Stimulated activated CD8-positive, alpha-beta memory T cell treated with anti-CD3 and anti-CD28 coated beads, Interleukin-2, amount 100 ng/mL, for 48 hours (primary cell): ENCODE results near the gene FITM2.

Experiments
- DNase-seq, 2 donors: peaks; one replicate each; pipeline ENCODE4 v3.0.0-alpha.2; 2020; ENCODE audit warnings: low read depth in 2 of 2

The FITM2 gene

DNA sequence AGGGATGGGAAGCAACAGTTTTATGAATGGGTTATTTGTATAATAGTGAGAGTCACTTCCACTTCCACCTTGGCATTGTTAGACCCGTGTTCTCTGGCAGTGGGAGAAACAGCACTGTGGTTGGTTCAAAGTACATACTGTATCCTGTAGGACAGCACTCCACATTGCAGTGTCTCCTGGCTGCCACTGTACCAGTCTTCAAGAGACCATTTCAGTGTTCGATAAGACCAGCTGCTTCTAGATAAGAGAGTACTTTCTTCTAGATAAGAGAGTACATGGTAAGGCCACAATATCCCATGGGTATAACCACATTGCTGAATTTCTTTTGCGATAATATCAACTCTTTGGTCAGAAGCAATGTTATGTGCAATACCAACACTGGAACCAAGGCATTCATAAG is 28.8 kb downstream of the FITM2 start:
- no peak for DNase-seq

DNA sequence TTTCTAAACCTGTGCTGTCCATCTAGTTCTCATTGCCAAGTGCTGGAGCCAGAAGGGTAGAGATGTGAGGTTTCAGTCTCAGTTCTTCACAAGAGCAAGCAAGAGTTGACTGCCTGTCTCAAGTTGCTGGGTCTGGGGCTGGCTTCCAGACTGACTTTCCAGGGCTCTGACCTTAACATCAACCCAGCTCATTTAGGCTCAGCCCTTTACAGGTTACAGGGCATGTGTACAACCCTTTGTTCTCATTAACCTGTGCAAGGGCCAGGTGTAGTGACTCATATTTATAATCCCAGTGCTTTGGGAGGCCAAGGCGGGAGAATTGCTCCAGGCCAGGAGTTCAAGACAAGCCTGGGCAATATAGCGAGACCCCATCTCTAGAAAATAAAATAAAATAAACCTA is 30.6 kb downstream of the FITM2 start:
- DNase-seq, result no peak

DNA sequence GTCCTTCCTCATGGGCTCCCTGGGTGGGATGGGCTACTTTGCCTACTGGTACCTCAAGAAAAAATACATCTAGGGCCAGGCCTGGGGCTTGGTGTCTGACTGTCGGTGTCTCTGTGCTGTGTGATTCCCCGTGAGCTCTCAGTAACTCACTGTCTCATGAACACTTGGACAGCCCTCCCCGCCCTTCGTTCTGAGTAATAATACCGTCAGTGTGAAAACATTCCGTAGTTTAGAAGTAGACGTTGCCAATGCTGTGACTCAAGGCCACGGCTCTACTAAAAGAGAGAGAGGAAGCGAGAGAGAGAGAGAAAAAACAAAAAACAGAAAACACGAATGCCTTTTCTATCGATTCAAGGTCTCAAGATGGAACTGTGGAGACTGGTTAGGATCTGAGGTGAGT is 31.8 kb downstream of the FITM2 start:
- DNase-seq, result no peak

DNA sequence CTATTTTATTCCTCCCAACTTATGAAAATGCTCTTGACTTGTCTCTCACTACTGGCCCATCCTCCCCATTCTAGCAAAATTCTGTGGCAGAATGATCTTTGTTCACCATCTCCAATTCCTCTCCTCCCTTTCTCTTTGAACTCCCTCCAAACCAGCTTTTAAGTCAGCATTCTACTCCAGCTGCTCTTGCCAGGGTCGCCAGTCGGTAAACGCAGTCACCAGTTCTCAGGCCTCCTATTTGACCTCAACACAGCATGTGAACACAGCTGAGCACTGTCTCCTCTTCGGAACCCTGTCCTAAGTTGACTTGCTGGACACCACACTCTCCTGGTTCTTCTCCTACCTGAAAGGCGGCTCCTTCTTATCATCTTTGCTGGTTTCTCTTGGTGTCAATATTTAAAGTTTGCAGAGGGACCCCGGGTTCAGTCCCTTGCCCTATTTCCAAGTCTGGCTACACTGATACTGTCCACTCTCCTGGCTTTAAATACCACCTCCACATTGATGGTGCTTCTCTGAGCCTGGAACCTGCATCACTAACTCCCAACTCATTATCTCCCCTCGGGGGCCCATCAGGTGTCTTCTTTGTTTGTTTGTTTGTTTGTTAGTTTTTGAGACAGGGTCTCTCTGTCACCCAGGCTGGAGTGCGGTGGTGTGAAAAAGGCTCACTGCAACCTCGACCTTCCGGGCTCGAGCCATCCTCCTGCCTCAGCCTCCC is 36.5 kb downstream of the FITM2 start:
- no peak for DNase-seq

DNA sequence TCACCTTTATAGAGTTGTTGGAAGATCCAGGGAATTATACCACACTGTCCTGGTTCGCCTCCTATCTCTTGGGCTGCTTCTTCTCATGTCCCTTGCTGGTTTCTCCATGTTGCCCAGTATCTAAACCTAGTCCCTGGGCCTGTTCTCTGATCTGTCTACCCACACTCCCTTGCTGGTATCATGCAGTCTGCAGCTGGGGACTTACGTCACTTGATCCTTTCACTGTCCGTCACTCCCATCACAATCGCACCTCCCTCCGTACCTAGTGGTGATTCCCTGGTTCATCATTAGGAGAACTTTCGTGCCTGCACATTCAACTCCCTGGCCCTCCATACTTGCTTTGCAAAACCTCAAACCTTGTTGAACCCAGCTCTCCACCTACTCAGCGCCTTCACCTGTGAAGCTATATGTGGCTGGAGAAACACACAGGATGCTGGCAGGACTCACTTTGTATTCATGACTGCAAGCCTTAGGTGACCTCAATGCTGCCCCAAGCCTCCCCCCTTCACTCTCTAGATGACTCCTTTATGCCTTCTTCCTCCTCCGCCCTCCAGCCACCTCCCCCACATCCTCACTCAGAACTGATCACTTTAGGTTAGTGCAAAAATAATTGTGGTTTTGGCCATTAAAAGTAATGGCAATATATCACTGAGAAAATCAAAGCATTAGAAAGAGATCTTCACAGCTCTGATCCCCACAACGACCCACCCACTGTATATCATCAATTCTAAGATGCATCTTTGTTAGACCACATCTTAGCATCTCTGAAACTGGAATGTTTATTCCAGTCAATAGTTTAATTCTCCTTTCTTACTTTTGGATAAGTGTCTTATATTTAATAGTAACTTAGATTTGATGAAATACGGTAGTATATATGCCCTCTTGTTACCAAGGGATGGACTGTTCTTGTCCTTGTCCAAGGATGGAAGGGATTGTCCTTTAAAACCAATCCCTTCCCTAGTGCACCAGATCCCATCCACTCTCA is 37.5 kb downstream of the FITM2 start:
- DNase-seq, result no peak

DNA sequence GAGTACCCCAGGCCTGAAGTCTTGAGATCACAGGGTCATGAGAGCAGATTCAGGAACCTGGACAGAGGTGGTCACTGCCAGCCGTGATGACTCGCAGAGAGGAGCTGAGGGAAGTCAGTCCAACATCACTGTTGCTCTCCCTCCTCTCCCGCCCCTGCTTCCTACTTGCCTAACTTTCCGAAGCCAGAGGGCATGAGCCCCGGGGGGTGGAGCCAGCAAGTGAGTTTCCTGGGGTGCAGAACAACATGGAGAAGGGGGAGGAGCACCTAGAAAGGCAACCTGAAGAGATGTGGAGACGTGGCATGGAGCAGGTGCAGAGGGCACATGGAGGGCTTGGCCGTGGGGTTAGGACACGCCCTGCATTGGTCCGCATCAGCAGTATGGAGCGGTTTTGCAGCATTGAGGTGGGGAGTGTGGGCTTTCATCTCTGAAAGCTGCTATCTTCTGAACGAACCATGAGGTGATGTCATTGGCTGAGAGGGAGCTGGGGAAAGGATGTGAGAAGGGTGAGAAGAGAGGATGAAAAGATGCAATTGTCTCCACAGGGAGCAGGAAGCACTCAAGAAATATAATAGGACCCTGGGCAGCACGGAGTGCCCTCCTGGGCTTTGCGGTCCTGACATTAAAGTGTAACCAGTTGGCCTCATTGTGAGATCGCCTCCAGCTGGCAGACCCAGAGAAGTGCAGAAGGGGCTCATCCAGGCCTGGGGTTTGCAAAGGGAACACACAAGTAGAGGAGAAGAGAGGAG is 38.9 kb downstream of the FITM2 start:
- no peak for DNase-seq

DNA sequence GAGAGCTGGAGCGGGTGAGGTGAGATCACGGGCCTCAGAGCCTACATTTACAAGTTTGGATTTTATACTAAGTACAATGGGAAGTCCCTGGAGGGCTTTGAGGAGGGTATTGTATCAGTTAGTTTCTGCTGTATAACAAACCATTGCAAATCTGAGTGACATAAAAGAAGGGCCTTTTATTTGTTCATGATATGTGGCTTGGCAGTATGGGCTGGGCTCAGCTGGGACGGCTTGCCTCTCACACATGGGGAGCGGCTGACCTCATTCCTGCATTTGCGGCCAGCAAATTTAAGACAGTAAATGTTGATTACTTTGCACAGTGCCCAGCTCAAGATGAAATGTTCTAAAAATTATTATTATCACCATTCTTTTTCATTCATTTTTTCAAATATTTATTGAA is 42.2 kb downstream of the FITM2 start:
- no peak for DNase-seq

DNA sequence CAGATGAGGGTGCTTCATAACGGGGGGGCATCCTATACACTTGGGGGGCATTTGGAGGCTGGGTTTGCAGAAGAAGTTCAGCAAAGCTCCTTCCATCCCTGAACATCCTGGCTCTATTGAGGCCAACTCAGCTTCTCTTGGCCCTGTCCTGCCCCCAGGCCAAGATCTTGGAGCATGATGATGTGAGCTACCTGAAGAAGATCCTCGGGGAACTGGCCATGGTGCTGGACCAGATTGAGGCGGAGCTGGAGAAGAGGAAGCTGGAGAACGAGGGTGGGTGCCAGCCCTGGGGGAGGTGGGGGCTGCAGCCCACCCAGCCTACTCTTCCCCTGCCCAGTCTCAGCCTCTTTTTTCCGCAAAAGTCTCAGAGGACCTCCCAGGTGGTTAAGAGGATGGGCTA is 46.7 kb downstream of the FITM2 start:
- DNase-seq, result no peak

DNA sequence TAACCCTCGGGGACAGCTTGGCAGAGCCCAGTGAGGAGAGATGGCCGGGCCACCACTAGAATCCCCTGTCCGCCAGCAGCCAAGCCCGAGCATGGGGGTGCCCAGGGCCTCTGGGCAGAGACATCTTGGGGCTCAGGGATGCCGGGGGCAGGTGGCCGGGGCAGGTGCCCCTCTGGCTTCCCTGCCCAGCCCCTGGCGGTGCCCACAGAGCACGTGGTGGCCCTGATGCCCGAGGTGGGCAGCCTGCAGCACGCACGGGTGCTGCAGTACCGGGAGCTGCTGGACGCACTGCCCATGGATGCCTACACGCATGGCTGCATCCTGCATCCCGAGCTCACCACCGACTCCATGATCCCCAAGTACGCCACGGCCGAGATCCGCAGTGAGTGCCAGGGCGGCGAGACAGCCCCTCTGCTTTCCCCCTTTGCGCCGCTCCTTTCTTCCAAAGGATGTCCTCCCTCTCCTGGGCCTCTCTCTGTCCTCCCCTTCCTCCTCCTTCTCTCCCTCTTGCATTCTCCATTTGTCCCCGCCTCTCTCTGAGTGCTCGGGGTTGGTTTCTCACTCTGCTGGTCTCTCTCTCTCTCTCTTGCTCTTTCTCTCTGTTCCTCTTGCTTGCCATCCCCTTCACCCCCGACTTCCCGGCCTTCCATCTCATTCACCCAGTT is 52.6 kb downstream of the FITM2 start:
- no peak for DNase-seq

DNA sequence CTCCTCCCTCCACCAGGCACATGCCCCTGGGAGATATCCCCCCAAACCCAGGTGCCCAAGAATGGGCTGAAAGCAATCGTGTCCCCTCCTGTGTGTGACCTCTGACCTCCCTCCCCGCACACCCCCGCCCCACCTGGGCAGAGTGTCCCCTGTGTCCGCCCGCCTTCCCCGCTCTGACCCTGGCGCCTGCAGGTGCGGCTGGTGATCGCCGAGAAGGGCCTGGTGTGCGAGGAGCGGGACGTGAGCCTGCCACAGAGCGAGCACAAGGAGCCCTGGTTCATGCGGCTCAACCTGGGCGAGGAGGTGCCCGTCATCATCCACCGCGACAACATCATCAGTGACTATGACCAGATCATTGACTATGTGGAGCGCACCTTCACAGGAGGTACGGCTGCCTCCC is 54.0 kb downstream of the FITM2 start:
- DNase-seq, result no peak

DNA sequence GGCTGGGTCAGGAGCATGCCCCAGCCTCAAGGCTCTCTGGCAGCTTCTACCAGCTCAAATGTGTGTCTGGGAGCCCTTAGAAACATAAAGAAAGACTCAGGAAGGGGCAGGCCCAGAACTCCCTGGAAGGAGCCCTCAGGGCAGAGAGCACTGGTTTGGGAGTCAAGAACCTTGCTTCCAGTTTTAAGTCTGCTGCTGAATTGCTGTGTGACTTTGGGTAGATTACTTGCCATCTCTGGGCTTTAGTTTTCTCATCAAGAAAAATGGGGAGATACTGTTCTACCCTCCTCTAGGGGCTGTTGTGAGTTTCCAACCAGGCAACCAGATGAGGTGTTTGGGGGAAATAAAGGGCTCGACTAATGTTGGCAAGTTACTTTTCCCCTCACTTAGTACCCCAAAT is 55.1 kb downstream of the FITM2 start:
- DNase-seq, result no peak

DNA sequence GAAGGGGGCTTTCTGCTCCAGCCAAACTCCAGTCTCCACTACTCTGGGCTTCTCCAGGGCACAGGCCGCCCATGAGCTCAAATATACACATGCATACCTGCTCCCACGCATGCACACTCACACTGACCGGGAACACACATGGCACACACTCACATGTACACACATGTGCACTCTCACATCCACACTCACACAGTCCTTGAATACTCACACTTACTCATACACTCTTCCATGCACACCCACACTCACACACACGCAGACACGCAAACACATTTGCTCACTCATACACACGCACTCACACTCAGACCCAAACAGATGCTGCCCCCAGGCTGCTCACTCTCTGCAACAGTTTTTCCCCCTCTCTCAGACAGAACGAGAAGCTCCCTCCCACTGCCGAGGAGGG is 56.9 kb downstream of the FITM2 start:
- DNase-seq, result no peak

DNA sequence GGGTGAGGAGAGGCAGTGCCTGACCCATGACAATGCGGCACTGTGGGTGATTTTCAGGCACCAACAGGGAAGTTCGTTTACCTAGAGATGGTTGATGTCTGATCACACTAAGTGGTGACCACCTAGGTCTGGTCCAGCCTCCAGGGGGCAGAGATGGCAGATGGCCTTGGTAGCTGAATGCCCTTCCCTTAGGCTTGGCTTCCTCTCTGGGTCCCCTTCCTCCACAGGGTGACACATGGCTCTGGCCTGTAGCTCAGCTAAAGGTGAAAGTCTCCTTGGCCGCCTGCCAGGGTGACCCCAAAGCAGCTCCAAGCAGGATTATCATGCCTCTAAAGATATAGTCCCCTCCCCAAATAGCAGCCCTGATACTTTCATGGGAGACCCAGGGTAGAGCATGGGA is 57.5 kb downstream of the FITM2 start:
- no peak for DNase-seq
